HG03520 (cell line): ENCODE measurements around the gene ATOSA.

Experiments
- ATAC-seq: cut with Tn5 transposase; IDR thresholded peaks from one replicate; pipeline ENCODE4 v1.9.1; 2021; ENCODE audit warnings: mild to moderate bottlenecking, moderate library complexity; ENCODE audit not compliant: unreplicated experiment

The ATOSA gene

GRCh38 chr15:52679232-52680040 is at the start of gene ATOSA:
Gene ATOSA (minus strand): TSS chr15:52679388. CDS start chr15:52678021, 1,367 bp downstream.
- ATAC-seq, result peak; percentile 65

- ATAC-seq, result no peak
Measured at GRCh38 chr15:52728899-52729298, 49.7 kb upstream of the ATOSA start.

- ATAC-seq, result no peak
Measured at GRCh38 chr15:52727815-52728214, 48.6 kb upstream of the ATOSA start.

- no peak for ATAC-seq
Measured at GRCh38 chr15:52726195-52726594, 47.0 kb upstream of the ATOSA start.

- no peak for ATAC-seq
Measured at GRCh38 chr15:52718551-52718950, 39.4 kb upstream of the ATOSA start.

- no peak for ATAC-seq
Measured at GRCh38 chr15:52717924-52718323, 38.7 kb upstream of the ATOSA start.

GRCh38 chr15:52717481-52717880 is 38.3 kb upstream of the ATOSA start:
- no peak for ATAC-seq

- no peak for ATAC-seq
Measured at GRCh38 chr15:52716536-52716935, 37.3 kb upstream of the ATOSA start.

GRCh38 chr15:52715411-52715810 is 36.2 kb upstream of the ATOSA start:
- ATAC-seq, result no peak

- no peak for ATAC-seq
Measured at GRCh38 chr15:52714968-52715367, 35.8 kb upstream of the ATOSA start.

- ATAC-seq, result no peak
Measured at GRCh38 chr15:52710708-52711389, 31.7 kb upstream of the ATOSA start.

- no peak for ATAC-seq
Measured at GRCh38 chr15:52710050-52710707, 31.0 kb upstream of the ATOSA start.

GRCh38 chr15:52709187-52709981 is 30.2 kb upstream of the ATOSA start:
- peak; percentile 79 for ATAC-seq

GRCh38 chr15:52706091-52706490 is 26.9 kb upstream of the ATOSA start:
- no peak for ATAC-seq

- no peak for ATAC-seq
Measured at GRCh38 chr15:52702390-52702789, 23.2 kb upstream of the ATOSA start.

- no peak for ATAC-seq
Measured at GRCh38 chr15:52699457-52699856, 20.3 kb upstream of the ATOSA start.

GRCh38 chr15:52698514-52698913 is 19.3 kb upstream of the ATOSA start:
- no peak for ATAC-seq

- no peak for ATAC-seq
Measured at GRCh38 chr15:52697051-52697450, 17.9 kb upstream of the ATOSA start.

- no peak for ATAC-seq
Measured at GRCh38 chr15:52695154-52695553, 16.0 kb upstream of the ATOSA start.

- no peak for ATAC-seq
Measured at GRCh38 chr15:52689562-52689961, 10.4 kb upstream of the ATOSA start.

GRCh38 chr15:52683580-52683979 is 4.4 kb upstream of the ATOSA start:
- ATAC-seq, result no peak
